ENCODE results near the gene CDC42BPB.
"Not testable (repeated sequence)": the region's sequence is repeated elsewhere in the genome, so short reads cannot be mapped to it uniquely, and the experiment has no call there.

Gene CDC42BPB

DNA sequence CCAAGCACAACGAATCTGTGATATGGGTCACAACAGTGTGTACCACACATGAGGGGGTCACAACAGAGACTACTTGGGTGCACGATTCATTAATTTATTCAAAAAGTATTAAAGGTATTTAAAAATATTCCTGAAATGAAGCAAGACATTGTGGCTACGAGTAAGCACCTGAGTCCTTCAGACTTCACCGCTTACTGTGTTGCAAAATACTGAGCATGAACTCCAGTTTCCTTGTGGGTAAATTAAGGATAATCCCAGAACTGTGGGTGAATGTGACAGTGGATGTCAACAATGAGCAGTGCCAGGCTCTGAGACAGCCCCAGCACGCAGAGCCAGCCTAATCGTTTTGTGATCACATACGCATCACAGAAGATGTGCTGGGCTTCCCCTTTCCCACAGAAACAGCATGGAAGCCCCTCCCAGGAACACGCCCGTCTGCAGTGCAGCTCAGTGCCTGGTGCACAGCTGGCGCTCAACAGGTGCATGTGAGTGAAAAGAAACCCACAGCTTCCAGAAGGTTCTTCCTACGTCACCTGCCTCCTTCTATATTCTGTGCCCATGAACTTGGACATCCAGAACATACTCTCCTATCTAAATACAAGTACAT, 29.1 kb downstream of the CDC42BPB start:
- TF ChIP-seq, protein P1, sequence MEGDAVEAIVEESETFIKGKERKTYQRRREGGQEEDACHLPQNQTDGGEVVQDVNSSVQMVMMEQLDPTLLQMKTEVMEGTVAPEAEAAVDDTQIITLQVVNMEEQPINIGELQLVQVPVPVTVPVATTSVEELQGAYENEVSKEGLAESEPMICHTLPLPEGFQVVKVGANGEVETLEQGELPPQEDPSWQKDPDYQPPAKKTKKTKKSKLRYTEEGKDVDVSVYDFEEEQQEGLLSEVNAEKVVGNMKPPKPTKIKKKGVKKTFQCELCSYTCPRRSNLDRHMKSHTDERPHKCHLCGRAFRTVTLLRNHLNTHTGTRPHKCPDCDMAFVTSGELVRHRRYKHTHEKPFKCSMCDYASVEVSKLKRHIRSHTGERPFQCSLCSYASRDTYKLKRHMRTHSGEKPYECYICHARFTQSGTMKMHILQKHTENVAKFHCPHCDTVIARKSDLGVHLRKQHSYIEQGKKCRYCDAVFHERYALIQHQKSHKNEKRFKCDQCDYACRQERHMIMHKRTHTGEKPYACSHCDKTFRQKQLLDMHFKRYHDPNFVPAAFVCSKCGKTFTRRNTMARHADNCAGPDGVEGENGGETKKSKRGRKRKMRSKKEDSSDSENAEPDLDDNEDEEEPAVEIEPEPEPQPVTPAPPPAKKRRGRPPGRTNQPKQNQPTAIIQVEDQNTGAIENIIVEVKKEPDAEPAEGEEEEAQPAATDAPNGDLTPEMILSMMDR (IDR thresholded peaks at IDR 0.05; ENCODE audit: borderline replicate concordance, control extremely low read depth, extremely low read depth, insufficient read depth, missing control alignments) = no peak
- no peak for DNase-seq (ENCODE audit: low spot score)
- in situ Hi-C loops (cut with MboI; ENCODE audit: low sequenced_read_pairs, unreplicated experiment) = no loop called here

DNA sequence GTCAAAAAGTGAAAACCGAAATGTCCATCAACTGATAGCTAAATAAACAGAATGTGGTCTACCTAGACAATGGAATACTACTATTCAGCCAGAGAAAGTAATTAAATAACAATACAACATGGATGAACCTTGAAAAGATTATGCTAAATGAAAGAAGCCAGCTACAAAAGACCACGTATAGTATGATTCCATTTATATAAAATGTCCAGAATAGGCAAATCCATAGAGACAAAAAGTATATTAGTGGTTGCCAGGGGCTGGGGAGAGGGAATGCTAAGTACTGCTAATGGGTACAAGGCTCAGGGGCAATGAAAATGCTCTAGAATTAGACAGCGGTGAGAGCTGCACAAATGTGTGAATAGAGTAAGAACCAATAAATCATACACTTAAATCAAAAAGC, 29.9 kb downstream of the CDC42BPB start:
- TF ChIP-seq, protein P1 (IDR thresholded peaks at IDR 0.05; ENCODE audit: borderline replicate concordance, control extremely low read depth, extremely low read depth, insufficient read depth, missing control alignments) = no peak
- DNase-seq (ENCODE audit: low spot score) = no peak
- in situ Hi-C loops (cut with MboI; ENCODE audit: low sequenced_read_pairs, unreplicated experiment) = no loop called here

DNA sequence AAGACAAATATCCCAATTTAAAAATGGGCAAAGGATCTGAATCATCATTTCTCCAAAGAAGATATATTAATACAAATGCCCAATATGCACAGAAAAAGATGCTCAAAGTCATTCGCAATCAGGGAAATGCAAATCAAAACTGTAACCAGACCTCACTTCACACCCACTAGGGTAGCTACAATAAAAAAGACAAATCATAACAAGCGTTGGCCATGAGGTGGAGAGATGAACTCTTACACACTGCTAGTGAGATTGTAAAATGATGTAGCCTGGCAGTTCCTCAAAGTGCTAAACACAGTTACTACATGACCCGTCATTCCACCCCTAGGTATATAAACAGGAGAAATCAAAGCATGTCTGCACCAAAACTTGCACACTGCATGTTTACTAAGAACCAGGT, 30.4 kb downstream of the CDC42BPB start:
- in situ Hi-C loops (cut with MboI; ENCODE audit: low sequenced_read_pairs, unreplicated experiment) = no loop called here

DNA sequence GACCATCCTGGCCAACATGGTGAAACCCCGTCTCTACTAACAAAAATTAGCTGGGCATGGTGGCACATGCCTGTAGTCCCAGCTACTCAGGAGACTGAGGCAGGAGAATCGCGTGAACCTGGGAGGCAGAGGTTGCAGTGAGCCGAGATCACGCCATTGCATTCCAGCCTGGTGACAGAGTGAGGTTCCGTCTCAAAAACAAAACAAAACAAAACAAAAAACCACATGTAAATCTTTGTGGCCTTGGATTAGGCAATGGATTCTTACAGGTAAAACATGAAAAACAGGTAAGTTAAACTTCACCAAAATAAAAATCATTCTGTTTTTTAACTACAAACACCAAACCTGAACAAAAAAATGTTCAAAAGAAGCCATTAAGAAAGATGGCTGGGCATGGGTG, 31.2 kb downstream of the CDC42BPB start:
- DNase-seq (ENCODE audit: low spot score) = not testable (repeated sequence)

More for the DNA sequence above, 30.4 kb downstream of the CDC42BPB start:
- TF ChIP-seq, protein P1 (IDR thresholded peaks at IDR 0.05; ENCODE audit: borderline replicate concordance, control extremely low read depth, extremely low read depth, insufficient read depth, missing control alignments) = no peak
- no peak for DNase-seq (ENCODE audit: low spot score)

DNA sequence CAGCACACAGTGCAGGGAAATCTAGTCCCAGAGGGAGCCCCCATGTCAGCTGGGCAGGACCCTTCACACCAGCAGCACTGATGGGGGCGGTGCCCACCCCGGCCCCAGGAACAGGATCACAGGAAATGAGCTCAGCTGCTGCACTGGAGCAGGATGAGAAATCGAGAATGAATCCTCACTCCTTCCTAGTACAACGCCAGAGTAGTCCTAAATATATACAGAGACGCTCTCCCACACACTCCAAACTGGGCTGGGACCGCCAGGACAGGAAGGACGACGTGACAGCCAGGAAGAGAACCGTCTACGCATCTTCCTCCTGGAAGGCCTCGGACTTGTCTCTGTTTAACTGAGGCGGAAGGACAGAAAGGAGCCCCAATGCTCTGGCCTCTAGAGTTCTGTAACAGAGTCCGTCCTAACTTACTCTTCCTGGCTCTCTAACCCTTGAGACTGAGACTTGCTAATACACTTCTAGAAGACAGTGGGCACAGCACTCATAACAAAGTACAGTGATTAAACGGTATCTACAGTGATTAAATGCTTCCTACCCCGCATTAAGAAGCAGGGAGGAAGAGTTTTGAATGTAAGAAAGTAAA, 33.4 kb downstream of the CDC42BPB start:
- TF ChIP-seq, protein P1 (IDR thresholded peaks at IDR 0.05; ENCODE audit: borderline replicate concordance, control extremely low read depth, extremely low read depth, insufficient read depth, missing control alignments) = no peak
- DNase-seq (ENCODE audit: low spot score) = no peak
- in situ Hi-C loops (cut with MboI; ENCODE audit: low sequenced_read_pairs, unreplicated experiment) = no loop called here

More for the DNA sequence above, 31.2 kb downstream of the CDC42BPB start:
- in situ Hi-C loops (cut with MboI; ENCODE audit: low sequenced_read_pairs, unreplicated experiment) = not testable (repeated sequence)

DNA sequence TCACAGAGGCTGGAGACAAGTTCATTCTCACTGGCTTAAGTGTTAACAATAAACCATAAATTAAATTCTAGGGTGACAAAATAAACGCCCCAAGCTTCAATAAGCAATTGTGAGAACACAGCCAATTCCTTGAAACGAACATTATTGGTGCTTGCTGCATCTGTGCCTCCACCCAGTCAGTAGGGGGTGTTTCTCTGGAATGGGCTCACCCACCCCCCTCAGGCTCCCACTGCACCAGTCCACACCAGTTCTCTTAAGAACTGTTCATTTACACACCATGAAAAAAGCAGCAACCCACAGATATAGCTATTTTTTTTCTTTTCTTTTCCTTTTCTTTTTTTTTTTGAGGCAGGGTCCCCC, 34.7 kb downstream of the CDC42BPB start:
- TF ChIP-seq, protein P1 (IDR thresholded peaks at IDR 0.05; ENCODE audit: borderline replicate concordance, control extremely low read depth, extremely low read depth, insufficient read depth, missing control alignments) = no peak
- no peak for DNase-seq (ENCODE audit: low spot score)

DNA sequence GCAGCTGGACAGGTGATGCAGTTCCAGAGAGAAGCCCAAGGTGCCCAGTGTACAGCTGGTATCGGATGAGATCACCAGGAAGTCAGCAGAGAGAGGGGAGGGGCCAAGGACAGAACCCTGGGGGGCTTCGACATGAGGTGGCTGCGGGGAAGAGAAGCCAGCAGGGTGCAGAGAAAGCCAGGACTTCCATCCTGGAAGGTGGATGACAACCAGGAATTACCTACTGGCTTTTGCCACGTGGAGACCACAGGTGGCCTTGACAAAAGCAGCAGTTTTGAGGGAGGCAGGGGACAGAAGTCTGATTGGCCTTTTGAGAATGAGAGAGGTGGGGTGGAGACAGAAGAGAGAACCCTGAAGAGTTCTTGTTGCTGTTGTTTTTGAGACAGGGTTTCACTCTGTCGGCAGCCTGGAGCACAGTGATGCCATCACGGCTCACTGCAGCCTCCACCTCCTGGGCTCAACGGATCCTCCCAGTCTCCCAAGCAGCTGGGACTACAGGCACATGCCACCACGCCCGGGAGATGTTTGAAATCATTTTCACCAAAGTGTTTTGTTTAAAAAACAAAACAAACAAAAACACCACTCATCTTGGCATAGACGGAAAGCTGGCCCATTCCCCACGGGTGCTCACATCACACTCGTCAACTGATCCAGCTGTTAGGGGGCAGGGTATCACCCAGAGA, 35.2 kb downstream of the CDC42BPB start:
- no peak for DNase-seq (ENCODE audit: low spot score)
- in situ Hi-C loops (cut with MboI; ENCODE audit: low sequenced_read_pairs, unreplicated experiment) = no loop called here
- TF ChIP-seq, protein P1 (IDR thresholded peaks at IDR 0.05; ENCODE audit: borderline replicate concordance, control extremely low read depth, extremely low read depth, insufficient read depth, missing control alignments) = no peak

More for the DNA sequence above, 34.7 kb downstream of the CDC42BPB start:
- in situ Hi-C loops (cut with MboI; ENCODE audit: low sequenced_read_pairs, unreplicated experiment) = no loop called here

Measured in GM13976 (cell line).